Measurements from ENCODE around the gene OAT. TPM values are rescaled to one million over a fixed set of nuclear protein-coding genes. Genes with fewer than 3 reads are reported as not detected.
A peak's percentile ranks its signal among the peaks of the same experiment; 100 is the strongest.

Gene OAT
- total RNA-seq, 1 experiment from 2014 or later: 67.9 TPM

DNA sequence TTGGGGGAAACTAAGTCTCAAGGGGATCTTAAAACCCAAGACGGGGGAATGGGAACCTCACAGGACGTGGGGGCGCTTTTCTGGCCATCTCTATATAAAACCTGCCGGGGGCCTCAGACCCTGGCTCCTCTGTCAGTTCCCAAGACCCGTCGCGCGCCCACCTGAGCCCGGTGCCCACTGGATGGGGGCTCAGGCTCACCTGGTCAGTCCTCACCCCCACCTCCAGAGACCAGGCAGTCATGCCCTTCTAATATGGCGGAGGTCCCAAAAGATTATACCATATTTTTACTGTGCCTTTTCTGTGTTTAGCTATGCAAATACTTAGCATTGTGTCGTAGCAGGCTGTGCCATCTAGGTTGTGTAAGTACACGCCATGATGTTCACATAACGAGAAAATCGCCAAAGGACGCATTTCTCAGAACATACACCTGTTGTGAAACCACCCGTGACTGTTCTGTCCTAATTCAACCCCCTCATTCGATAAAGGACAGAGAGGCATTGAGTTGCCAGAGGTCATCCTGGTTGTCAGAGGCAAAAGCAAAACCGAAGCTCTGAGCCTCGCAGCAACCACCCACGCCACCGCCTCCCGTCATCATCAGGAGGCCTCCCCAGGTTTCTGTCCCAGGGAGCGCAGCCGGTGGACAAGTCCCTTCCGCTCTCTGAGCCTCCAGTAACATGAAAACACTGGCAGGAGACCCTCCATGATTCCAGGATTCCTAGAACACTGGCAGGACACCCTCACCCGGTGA lies 28.9 kb downstream of the OAT start:
- TF ChIP-seq, protein P1, sequence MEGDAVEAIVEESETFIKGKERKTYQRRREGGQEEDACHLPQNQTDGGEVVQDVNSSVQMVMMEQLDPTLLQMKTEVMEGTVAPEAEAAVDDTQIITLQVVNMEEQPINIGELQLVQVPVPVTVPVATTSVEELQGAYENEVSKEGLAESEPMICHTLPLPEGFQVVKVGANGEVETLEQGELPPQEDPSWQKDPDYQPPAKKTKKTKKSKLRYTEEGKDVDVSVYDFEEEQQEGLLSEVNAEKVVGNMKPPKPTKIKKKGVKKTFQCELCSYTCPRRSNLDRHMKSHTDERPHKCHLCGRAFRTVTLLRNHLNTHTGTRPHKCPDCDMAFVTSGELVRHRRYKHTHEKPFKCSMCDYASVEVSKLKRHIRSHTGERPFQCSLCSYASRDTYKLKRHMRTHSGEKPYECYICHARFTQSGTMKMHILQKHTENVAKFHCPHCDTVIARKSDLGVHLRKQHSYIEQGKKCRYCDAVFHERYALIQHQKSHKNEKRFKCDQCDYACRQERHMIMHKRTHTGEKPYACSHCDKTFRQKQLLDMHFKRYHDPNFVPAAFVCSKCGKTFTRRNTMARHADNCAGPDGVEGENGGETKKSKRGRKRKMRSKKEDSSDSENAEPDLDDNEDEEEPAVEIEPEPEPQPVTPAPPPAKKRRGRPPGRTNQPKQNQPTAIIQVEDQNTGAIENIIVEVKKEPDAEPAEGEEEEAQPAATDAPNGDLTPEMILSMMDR (conservative IDR thresholded peaks at IDR 0.05): no peak
- Histone ChIP-seq H2BK5ac (ENCODE audit: insufficient read length, low read length) (no peak overlapping the region), H4K8ac (replicated peaks; ENCODE audit: insufficient read length, low read depth, low read length) (no peak overlapping the region), H3T11ph (ENCODE audit: low read length) (no peak overlapping the region), H4K91ac (ENCODE audit: insufficient read length, low read depth, low read length) (no peak overlapping the region), H3K79me2 (ENCODE audit: insufficient read depth, low read length) (no peaks in the 10 kb centered on the region), H3K14ac (ENCODE audit: insufficient read depth, low read length) (peak overlapping the region; percentile 46; the same call in 1 of the 2 replicates), H2BK120ac (ENCODE audit: low read depth, low read length, poor library complexity, severe bottlenecking) (no peak overlapping the region), H3K23me2 (ENCODE audit: insufficient read length, low read depth, low read length, poor library complexity, severe bottlenecking) (peaks cover 4% of the 10 kb centered on the region), H3K4me2 (ENCODE audit: insufficient read depth, insufficient read length, low read length) (peak overlapping the region; percentile 40), H3K4ac (ENCODE audit: low read depth, low read length) (no peak overlapping the region), H3K27me3 (ENCODE audit: insufficient read depth, low read length) (no peaks in the 10 kb centered on the region), H2AFZ (ENCODE audit: low read length) (peak overlapping the region; percentile 76), H2AK5ac (ENCODE audit: insufficient read length, low read length) (no peak overlapping the region), H3K79me1 (ENCODE audit: insufficient read depth, low read depth, low read length, poor library complexity, severe bottlenecking) (no peaks in the 10 kb centered on the region), H2BK12ac (ENCODE audit: insufficient read length, low read depth, low read length) (no peak overlapping the region), H3K23ac (ENCODE audit: insufficient read length, low read depth, low read length) (no peak overlapping the region), H3K18ac (ENCODE audit: insufficient read length, low read depth, low read length) (no peak overlapping the region), H4K5ac (ENCODE audit: insufficient read length, low read depth, low read length) (no peak overlapping the region), H3K4me1 (ENCODE audit: insufficient read depth, low read length) (peaks cover 2% of the 10 kb centered on the region; the same call in 1 of the 2 replicates), H2BK15ac (ENCODE audit: low read depth, low read length) (no peak overlapping the region), H3K27ac (ENCODE audit: insufficient read length, low read depth, low read length) (no peak overlapping the region), H2BK20ac (ENCODE audit: low read depth, low read length, poor library complexity, severe bottlenecking) (no peak overlapping the region), H4K20me1 (ENCODE audit: control insufficient read depth, insufficient read depth, insufficient read length) (no peaks in the 10 kb centered on the region), H3K9ac (ENCODE audit: extremely low read depth, insufficient read length, low read length) (no peak overlapping the region), H3K9me3 (ENCODE audit: control insufficient read depth, low read depth, low read length) (no peaks in the 10 kb centered on the region), H3K56ac (ENCODE audit: insufficient read length, low read depth, low read length) (no peak overlapping the region)
- Mint-ChIP-seq H3K4me3 (peak overlapping the region; percentile 31 to 56; a peak in 3 of 5 replicates), H3K9me3 (no peaks in the 10 kb centered on the region), H3K4me1 (peaks cover 15 to 37% of the 10 kb centered on the region in 2 experiments), H3K36me3 (ENCODE audit: insufficient read depth in 1 of 3, low read depth in 3 of 3) (no peaks in the 10 kb centered on the region), H3K27me3 (ENCODE audit: low read depth) (peaks cover 16% of the 10 kb centered on the region), H3K27ac (no peak overlapping the region)
- no peak for DNase-seq
- no CpG with 5 or more reads among the region's 26 CpGs for WGBS (ENCODE audit: extremely low coverage, insufficient read length, low lambda C conversion rate)
